Hepatocyte (in vitro differentiated cells): Measurements from ENCODE around the gene CHST15. TPM values are rescaled to one million over a fixed set of nuclear protein-coding genes. Genes with fewer than 3 reads are reported as not detected.

Experiments used
- DNase-seq: peaks from one replicate; pipeline ENCODE4 v3.0.0-alpha.2; 2016; ENCODE audit warnings: low spot score
- H2AFZ ChIP-seq: fragments of 200-600 bp; sonication (generic); 2 replicates; pipeline ENCODE4 v1.6.0; 2016; ENCODE audit warnings: antibody characterized with exemption, mild to moderate bottlenecking
- H3K27ac ChIP-seq: fragments of 200-600 bp; sonication (generic); 2 replicates; pipeline ENCODE4 v1.5.1; 2016; ENCODE audit warnings: mild to moderate bottlenecking
- H3K27me3 ChIP-seq: fragments of 200-600 bp; sonication (generic); 2 replicates; pipeline ENCODE4 v1.6.1; 2016
- H3K36me3 ChIP-seq: fragments of 200-600 bp; sonication (generic); replicated peaks from 2 replicates; pipeline ENCODE4 v1.5.1; 2016; ENCODE audit warnings: low read depth; ENCODE audit not compliant: insufficient read depth
- H3K4me1 ChIP-seq: fragments of 200-600 bp; sonication (generic); 2 replicates; pipeline ENCODE4 v1.5.1; 2016; ENCODE audit warnings: mild to moderate bottlenecking, moderate library complexity; ENCODE audit not compliant: insufficient read depth
- H3K4me2 ChIP-seq: fragments of 200-600 bp; sonication (generic); 2 replicates; pipeline ENCODE4 v1.6.0; 2016
- H3K4me3 ChIP-seq: fragments of 200-600 bp; sonication (generic); 2 replicates; pipeline ENCODE4 v1.5.1; 2016; ENCODE audit warnings: mild to moderate bottlenecking
- H3K79me2 ChIP-seq: fragments of 200-600 bp; sonication (generic); 2 replicates; pipeline ENCODE4 v1.6.0; 2017; ENCODE audit warnings: mild to moderate bottlenecking
- H3K9me2 ChIP-seq: fragments of 200-600 bp; sonication (generic); replicated peaks from 2 replicates; pipeline ENCODE4 v1.6.0; 2017; ENCODE audit warnings: mild to moderate bottlenecking; ENCODE audit not compliant: insufficient read depth
- H3K9me3 ChIP-seq: fragments of 200-600 bp; sonication (generic); 2 replicates; pipeline ENCODE4 v1.5.1; 2016; ENCODE audit warnings: low read depth, mild to moderate bottlenecking
- H4K20me1 ChIP-seq: fragments of 200-600 bp; sonication (generic); 2 replicates; pipeline ENCODE4 v1.6.0; 2016; ENCODE audit warnings: mild to moderate bottlenecking; ENCODE audit not compliant: insufficient read depth, poor library complexity, severe bottlenecking
- CTCF ChIP-seq: fragments of 200-600 bp; sonication (generic); IDR thresholded peaks from 2 replicates; pipeline ENCODE4 v1.5.1; 2016; ENCODE audit warnings: antibody characterized with exemption, mild to moderate bottlenecking; ENCODE audit not compliant: poor library complexity
- EZH2 ChIP-seq: fragments of 200-600 bp; sonication (generic); IDR thresholded peaks from 2 replicates; pipeline ENCODE4 v1.6.1; 2016; ENCODE audit warnings: antibody characterized with exemption, mild to moderate bottlenecking, borderline replicate concordance
- EZH2phosphoT487 ChIP-seq: fragments of 200-600 bp; sonication (generic); IDR thresholded peaks from one replicate; pipeline ENCODE4 v1.6.1; 2018; ENCODE audit warnings: antibody characterized with exemption, mild to moderate bottlenecking, low read depth, moderate library complexity; ENCODE audit not compliant: unreplicated experiment, severe bottlenecking
- WGBS: methylation state at CpG from one replicate; pipeline ENCODE4 v1.1.6; 2016; ENCODE audit warnings: low lambda C conversion rate; ENCODE audit errors: missing lambda C conversion rate; 5-methylcytosine and 5-hydroxymethylcytosine counted together
- polyA plus RNA-seq: library from polyadenylated mRNA; unstranded; fragments of >200 nt; fragmentation: Nextera tagmentation; extraction: Ambion mirVana; gene quantifications from 2 replicates; pipeline ENCODE4 v1.2.1, GENCODE V29; 2016
- total RNA-seq: library from RNA; depleted of rRNA; stranded (reverse); fragments of >200 nt; gene quantifications from 2 replicates; pipeline ENCODE4 v1.2.3, GENCODE V29; 2014

CHST15 gene
- total and polyA plus RNA-seq, 2 experiments from 2014 or later, result 3.9 to 4.5 TPM

- no peaks in the 10 kb centered on the region for H3K9me2 ChIP-seq
- H3K4me1 ChIP-seq, result peaks cover 14% of the 10 kb centered on the region
- no peak overlapping the region for H3K4me3 ChIP-seq
- H3K4me2 ChIP-seq, result no peak overlapping the region
- no peaks in the 10 kb centered on the region for H3K9me3 ChIP-seq
- no peak overlapping the region for H2AFZ ChIP-seq
- peaks cover 14% of the 10 kb centered on the region for H4K20me1 ChIP-seq
- WGBS, result 91% methylated on average over 2 of the region's 2 CpGs
- no peaks in the 10 kb centered on the region for H3K79me2 ChIP-seq
- DNase-seq, result no peak
- TF ChIP-seq CTCF (no peak), EZH2phosphoT487 (no peak), EZH2 (no peak)
- H3K36me3 ChIP-seq, result no peaks in the 10 kb centered on the region
- no peak overlapping the region for H3K27ac ChIP-seq
- peaks cover 29% of the 10 kb centered on the region for H3K27me3 ChIP-seq
Measured at GRCh38 chr10:124088915-124089314, 4.5 kb downstream of the CHST15 start.

- WGBS, result 80% methylated on average over 27 of the region's 27 CpGs
- TF ChIP-seq CTCF, result no peak
- no peak for TF ChIP-seq EZH2
- no peak for TF ChIP-seq EZH2phosphoT487
- Histone ChIP-seq H2AFZ (no peak overlapping the region), H3K9me3 (no peaks in the 10 kb centered on the region), H3K4me3 (no peak overlapping the region), H3K9me2 (no peaks in the 10 kb centered on the region), H3K4me1 (peaks cover 7% of the 10 kb centered on the region), H3K79me2 (no peaks in the 10 kb centered on the region), H4K20me1 (peaks cover 14% of the 10 kb centered on the region), H3K27me3 (peaks cover 23% of the 10 kb centered on the region), H3K4me2 (no peak overlapping the region), H3K27ac (no peak overlapping the region), H3K36me3 (no peaks in the 10 kb centered on the region)
- DNase-seq, result no peak
Measured at GRCh38 chr10:124087672-124088634, 5.4 kb downstream of the CHST15 start.

GRCh38 chr10:124086787-124087671, 6.4 kb downstream of the CHST15 start:
- Histone ChIP-seq H3K4me1 (peaks cover 7% of the 10 kb centered on the region), H3K27ac (no peak overlapping the region), H3K79me2 (no peaks in the 10 kb centered on the region), H3K36me3 (no peaks in the 10 kb centered on the region), H2AFZ (no peak overlapping the region), H3K9me2 (no peaks in the 10 kb centered on the region), H4K20me1 (peaks cover 14% of the 10 kb centered on the region), H3K9me3 (no peaks in the 10 kb centered on the region), H3K4me3 (no peak overlapping the region), H3K4me2 (no peak overlapping the region), H3K27me3 (peaks cover 17% of the 10 kb centered on the region)
- TF ChIP-seq EZH2, result no peak
- TF ChIP-seq CTCF, result no peak
- no peak for TF ChIP-seq EZH2phosphoT487
- DNase-seq, result no peak
- 85% methylated on average over 18 of the region's 18 CpGs for WGBS
